Superior temporal gyrus (tissue), 1 donor: Measurements from ENCODE around the gene FAM131B.

Experiments used
- DNase-seq: peaks from one replicate; pipeline ENCODE4 v3.0.0-alpha.2; 2016; ENCODE audit errors: extremely low spot score

The FAM131B gene

DNA sequence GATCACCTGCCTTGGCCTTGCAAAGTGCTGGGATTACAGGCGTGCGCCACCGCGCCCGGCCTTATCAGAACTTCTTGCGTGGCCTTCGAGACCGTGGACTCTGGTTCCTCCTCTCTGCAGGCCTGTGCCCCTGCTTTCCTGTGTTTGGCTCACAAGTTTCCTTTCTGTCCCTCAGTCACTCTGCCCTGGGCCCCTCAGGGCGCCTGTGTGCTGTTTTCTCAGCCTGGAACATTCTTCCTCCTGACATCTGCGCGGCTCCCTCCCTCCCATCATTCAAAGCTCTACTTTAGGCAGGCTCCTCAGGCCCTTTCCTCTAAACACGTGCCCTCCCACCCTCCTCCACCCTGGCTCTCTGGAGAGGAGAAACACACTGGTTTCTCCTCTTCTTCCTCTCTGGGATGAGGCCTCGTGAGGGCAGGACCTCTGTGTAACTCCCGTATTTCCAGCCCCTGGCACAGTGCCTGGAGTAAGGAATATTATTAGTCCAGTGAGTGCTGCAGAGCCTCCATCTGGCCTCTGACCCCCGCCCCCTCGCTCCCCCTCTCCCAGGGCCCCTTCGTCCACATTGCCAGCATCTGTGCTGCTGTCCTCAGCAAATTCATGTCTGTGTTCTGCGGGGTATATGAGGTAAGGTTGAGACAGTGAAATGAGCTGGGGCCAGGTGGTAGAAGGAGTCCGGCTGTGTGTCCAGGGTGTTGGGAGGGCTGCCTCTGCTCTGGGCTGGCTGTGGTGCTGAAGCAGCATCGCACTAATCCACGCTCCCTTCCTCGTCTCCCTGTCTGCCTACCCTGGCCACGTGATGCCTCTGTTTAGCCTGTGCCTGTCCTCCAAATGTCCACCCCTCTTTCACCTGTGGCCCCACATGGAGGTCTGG, 39.5 kb downstream of the FAM131B start:
- DNase-seq, result no peak

GRCh38 chr7:143321734-143322133, 40.8 kb downstream of the FAM131B start:
- no peak for DNase-seq

DNA sequence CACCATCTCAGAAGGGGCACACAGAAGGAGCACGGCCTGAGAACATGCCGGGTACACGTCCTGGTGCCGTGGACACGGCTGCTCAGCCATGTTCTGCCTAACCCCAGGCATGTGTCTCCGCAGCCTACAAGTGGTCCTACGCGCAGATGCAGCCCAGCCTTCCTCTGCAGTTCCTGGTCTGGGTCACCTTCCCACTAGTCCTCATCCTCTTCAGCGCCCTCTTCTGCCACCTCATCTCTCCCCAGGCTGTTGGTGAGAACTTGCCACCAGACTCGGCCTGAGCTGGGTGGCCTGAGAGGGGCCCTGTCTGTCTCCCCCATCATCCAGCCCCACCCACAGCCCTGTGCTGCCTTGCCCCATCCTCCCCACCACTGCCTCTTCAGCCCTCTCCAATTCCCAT, 41.3 kb downstream of the FAM131B start:
- DNase-seq, result no peak

DNA sequence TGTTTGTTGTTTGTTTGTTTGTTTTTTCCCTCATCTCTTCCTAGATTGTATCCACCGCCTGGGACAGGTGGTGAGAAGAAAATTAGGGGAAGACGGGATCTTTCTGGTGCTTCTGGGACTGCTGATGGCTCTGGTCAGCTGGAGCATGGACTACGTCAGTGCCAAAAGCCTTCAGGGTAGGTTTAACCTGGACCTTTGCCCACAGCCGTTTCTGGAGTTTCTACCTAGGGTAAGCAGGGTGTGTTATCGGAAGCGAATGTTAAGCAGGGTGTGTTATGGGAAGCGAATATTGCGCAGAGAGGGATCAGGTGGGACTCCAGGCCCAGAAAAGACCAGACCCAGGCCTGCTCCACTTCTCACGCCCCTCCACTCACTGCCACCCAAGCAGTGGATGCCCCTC, 41.9 kb downstream of the FAM131B start:
- no peak for DNase-seq

DNA sequence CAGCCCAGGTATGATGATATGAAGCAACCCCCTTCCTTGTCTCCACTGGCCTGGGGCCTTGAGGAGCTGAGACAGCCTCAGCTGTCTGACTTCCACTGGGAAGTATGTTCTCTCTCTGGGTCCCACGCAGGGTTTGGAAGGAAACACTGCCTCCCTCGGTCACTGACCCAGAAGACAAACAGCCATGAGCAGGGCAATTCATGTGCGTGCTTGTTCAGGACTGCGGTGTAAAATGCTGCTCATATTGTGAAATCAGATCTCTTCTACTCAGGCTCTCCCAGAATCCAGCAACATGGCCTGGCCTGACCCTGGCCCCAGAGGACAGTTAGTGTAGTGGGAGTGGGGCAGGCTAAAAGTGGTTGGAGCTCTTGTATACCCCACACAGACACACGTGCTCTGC, 43.9 kb downstream of the FAM131B start:
- DNase-seq, result no peak

DNA sequence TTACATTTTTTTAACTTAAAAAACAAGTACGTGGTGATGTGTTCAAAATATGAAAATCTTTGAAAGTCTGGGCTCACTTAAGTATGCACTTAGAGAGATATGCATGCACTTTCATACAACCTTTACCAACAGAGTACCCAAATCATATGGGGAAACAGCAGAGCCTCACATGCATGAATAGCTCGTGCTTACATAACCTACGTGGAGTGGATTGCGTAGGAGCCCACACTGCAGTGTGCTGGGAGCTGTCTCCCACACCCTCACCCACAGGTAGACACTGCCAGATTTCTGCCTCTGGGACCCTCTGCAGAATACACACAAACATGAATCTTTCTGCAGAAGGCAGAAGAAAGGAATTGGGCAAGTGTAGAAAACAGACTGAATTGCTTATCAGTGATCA, 46.0 kb downstream of the FAM131B start:
- peak; percentile 37 for DNase-seq

DNA sequence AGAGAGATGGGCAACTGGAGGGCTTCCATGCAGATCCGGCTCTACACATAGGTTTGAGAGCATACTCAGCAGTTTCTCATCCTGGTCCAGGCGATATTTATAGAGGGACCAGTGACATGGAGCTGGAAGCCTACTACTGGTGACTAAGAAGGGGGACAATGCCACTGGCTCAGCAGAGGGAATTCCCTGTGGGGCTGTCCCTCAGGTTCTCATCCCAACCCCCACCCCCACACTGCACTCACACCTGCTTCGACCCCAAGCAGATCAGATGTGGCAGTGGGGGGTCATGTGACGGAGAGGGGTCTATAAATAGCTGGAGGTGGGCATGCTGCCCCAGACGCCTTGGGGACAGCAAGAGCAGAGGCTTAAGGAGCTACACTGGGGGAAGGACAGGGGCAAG, 46.7 kb downstream of the FAM131B start, which contains the start of gene CLCN1:
CLCN1 (plus strand) TSS at position 336 of the 400 bp plus-strand sequence. CDS start 102 bp downstream, outside the sequence.
- no peak for DNase-seq

- DNase-seq, result no peak
Observed at GRCh38 chr7:143314127-143314526, 48.4 kb downstream of the FAM131B start.

- DNase-seq, result no peak
Observed at GRCh38 chr7:143308632-143309031, 53.9 kb downstream of the FAM131B start.

DNA sequence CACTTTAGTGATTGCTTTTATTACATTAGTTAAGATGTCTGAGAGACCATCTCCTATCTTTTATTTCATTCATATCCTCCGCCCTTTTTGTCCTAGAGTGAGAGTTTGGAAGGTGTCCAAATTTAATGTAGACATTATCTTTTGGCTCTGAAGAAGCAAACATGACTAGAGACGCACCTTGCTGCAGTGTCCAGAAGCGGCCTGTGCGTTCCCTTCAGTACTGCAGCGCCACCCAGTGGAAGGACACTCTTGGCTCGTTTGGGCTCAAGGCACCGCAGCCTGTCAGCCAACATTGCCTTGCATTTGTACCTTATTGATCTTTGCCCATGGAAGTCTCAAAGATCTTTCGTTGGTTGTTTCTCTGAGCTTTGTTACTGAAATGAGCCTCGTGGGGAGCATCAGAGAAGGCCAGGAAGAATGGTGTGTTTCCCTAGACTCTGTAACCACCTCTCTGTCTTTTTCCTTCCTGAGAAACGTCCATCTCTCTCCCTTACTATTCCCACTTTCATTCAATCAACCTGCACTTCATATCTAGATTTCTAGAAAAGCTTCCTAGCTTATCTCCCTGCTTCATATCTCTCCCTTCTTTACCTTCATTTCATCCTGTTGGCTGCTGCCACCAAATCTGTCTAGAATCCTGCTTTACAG, 57.0 kb downstream of the FAM131B start:
- peak; percentile 90 for DNase-seq

GRCh38 chr7:143304938-143305337, 57.6 kb downstream of the FAM131B start:
- no peak for DNase-seq

DNA sequence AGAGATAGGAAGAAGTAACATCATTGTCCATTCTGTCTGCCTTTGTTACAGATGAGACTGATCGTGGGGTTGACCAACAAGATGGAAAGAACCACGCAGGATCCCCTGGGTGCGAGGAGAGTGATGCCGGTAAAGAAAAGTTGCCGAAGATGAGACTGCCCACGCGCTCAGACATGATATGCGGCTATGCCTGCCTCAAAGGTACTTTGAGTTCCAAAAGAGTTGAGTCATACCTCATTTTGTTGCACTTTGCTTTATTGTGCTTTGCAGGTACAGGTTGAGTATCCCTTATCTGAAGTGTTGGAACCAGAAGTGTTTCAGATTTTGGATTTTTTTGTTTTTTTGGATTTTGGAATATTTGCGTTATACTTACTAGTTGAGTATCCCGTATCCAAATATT, 58.8 kb downstream of the FAM131B start:
- no peak for DNase-seq
